Measurements from ENCODE around the gene PLA2G2A. TPM values are rescaled to one million over a fixed set of nuclear protein-coding genes. Genes with fewer than 3 reads are reported as not detected.
A peak's percentile ranks its signal among the peaks of the same experiment; 100 is the strongest.

Gene PLA2G2A
- 10 to 100 TPM in 3 of 5 donors, 1 to 10 TPM in 2; 2.8 to 52.3 (median 18.5) TPM for total RNA-seq
- 10 to 100 TPM; 12.7 to 46.7 (median 30.3) TPM for polyA plus RNA-seq
- long read RNA-seq, donor 1: 0 reads
- long read RNA-seq, donor 2: 0 reads
- long read RNA-seq, donor 3: 0 reads
- long read RNA-seq, donor 4: 0 reads
- long read RNA-seq, donor 5, partial matches to known transcripts: 0 of 3 reads
- long read RNA-seq, donor 5, other reads (novel, unspliced or antisense): 0 of 3 reads
- long read RNA-seq, donor 6: 0 reads
- long read RNA-seq, donor 7, partial matches to known transcripts: 0 of 3 reads
- long read RNA-seq, donor 7, other reads (novel, unspliced or antisense): 0 of 3 reads
- long read RNA-seq, donor 8, partial matches to known transcripts: 0 of 1 reads
- long read RNA-seq, donor 8, other reads (novel, unspliced or antisense): 0 of 1 reads
- long read RNA-seq, donor 9, partial matches to known transcripts: 0 of 2 reads
- long read RNA-seq, donor 9, other reads (novel, unspliced or antisense): 0 of 2 reads
- long read RNA-seq, donor 10: 0 reads

GRCh38 chr1:19979494-19979977 lies at the start of gene PLA2G2A:
TSS of gene PLA2G2A (minus strand) at chr1:19979618. CDS start at chr1:19978773, 845 bp downstream.
- TF ChIP-seq, protein P1, sequence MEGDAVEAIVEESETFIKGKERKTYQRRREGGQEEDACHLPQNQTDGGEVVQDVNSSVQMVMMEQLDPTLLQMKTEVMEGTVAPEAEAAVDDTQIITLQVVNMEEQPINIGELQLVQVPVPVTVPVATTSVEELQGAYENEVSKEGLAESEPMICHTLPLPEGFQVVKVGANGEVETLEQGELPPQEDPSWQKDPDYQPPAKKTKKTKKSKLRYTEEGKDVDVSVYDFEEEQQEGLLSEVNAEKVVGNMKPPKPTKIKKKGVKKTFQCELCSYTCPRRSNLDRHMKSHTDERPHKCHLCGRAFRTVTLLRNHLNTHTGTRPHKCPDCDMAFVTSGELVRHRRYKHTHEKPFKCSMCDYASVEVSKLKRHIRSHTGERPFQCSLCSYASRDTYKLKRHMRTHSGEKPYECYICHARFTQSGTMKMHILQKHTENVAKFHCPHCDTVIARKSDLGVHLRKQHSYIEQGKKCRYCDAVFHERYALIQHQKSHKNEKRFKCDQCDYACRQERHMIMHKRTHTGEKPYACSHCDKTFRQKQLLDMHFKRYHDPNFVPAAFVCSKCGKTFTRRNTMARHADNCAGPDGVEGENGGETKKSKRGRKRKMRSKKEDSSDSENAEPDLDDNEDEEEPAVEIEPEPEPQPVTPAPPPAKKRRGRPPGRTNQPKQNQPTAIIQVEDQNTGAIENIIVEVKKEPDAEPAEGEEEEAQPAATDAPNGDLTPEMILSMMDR (IDR thresholded peaks at IDR 0.05): no peak
- TF ChIP-seq EP300 (IDR thresholded peaks at IDR 0.05) (no peak), POLR2AphosphoS5 (IDR thresholded peaks at IDR 0.05) (no peak), POLR2A (IDR thresholded peaks at IDR 0.05) (no peak)
- no peaks in the 10 kb centered on the region for H3K9me3 ChIP-seq
- H3K4me3 ChIP-seq: no peak within 1 kb of the TSS
- DNase-seq: peak in 1 of 2 donors; percentile 24
- intact Hi-C loops (cut with DNase I; ENCODE audit: low total_unique reads): no loop called here
- H3K27me3 ChIP-seq: peaks cover 0 to 14% (median 0%) of the 10 kb centered on the region in 3 donors
- no peaks in the 10 kb centered on the region for H3K36me3 ChIP-seq
- H3K4me1 ChIP-seq: peaks cover 0 to 38% (median 17%) of the 10 kb centered on the region in 4 donors
- WGBS, 5 donors: 65 to 86% (median 73%) methylated on average over 8 of the region's 8 CpGs
- peak within 1 kb of the TSS in 1 of 5 donors; percentile 33 for H3K27ac ChIP-seq

DNA sequence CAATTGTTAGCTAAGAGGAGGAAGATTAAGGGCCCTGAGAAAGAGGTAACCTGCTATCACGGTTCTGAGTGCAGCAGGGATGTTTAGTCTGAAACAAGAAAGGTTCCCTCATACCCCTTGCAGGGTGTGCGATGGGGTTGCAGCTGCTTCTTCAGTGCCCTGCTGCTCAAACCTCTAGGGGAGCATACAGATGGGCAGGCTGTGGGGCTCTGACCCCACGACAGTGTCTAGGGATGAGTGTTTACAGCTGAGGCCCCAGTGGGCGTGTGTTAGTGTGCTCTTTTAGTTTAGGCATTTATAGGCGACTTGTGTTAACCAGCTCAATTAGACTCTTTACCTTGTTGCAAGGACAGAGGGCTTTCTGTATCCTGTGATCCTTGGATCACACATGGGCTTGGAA lies 49.3 kb upstream of the PLA2G2A start:
- intact Hi-C loops (cut with DNase I; ENCODE audit: low total_unique reads): no loop called here
- TF ChIP-seq POLR2AphosphoS5 (IDR thresholded peaks at IDR 0.05): no peak
- no peak overlapping the region for H3K4me3 ChIP-seq
- no peak overlapping the region for H3K27ac ChIP-seq
- no peaks in the 10 kb centered on the region for H3K4me1 ChIP-seq
- peaks cover 0 to 2% (median under 1%) of the 10 kb centered on the region in 4 donors for H3K9me3 ChIP-seq
- DNase-seq: no peak
- peaks cover 0 to 18% (median 0%) of the 10 kb centered on the region in 3 donors for H3K27me3 ChIP-seq
- 67 to 76% (median 73%) methylated on average over 5 of the region's 5 CpGs for WGBS, 5 donors
- no peaks in the 10 kb centered on the region for H3K36me3 ChIP-seq

GRCh38 chr1:20028125-20028524 lies 48.7 kb upstream of the PLA2G2A start:
- no peaks in the 10 kb centered on the region for H3K36me3 ChIP-seq
- no peaks in the 10 kb centered on the region for H3K4me1 ChIP-seq
- TF ChIP-seq POLR2AphosphoS5 (IDR thresholded peaks at IDR 0.05) (no peak), EP300 (IDR thresholded peaks at IDR 0.05) (no peak), POLR2A (IDR thresholded peaks at IDR 0.05) (no peak)
- TF ChIP-seq, protein P1 (IDR thresholded peaks at IDR 0.05): no peak
- DNase-seq: no peak
- 73 to 85% (median 83%) methylated on average over 5 of the region's 5 CpGs for whole genome bisulfite sequencing, 5 donors
- H3K27ac ChIP-seq: no peak overlapping the region
- no peak overlapping the region for H3K4me3 ChIP-seq
- H3K27me3 ChIP-seq: peaks cover 0 to 18% (median 0%) of the 10 kb centered on the region in 3 donors
- H3K9me3 ChIP-seq: peaks cover 0 to 8% (median 3%) of the 10 kb centered on the region in 4 donors
- intact Hi-C loops (cut with DNase I; ENCODE audit: low total_unique reads): no loop called here

DNA sequence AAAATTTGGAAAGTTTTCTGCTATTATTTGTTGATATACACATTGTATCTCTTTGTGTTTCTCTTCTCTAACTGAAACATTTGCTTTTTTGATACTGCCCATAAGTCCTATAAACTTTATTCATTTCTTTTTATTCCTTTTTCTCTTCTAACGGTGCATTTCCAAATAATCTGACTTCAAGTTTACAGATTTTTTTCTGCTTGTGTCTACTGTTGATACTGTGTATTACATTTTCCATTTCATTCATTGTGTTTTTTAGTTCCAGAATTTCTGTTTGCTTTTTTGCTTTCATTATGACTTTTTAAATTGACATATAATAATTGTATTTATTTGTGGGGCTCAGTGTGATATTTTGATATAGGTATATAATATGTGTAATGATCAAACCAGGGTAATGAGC lies 38.3 kb upstream of the PLA2G2A start:
- 88 to 93% (median 92%) methylated on average over 1 of the region's 1 CpG for WGBS, 5 donors

More for the DNA sequence above, 38.3 kb upstream of the PLA2G2A start:
- no peak overlapping the region for H3K27ac ChIP-seq
- intact Hi-C loops (cut with DNase I; ENCODE audit: low total_unique reads): no loop called here
- H3K4me1 ChIP-seq: no peaks in the 10 kb centered on the region
- DNase-seq: no peak
- TF ChIP-seq, protein P1 (IDR thresholded peaks at IDR 0.05): no peak
- TF ChIP-seq POLR2A (IDR thresholded peaks at IDR 0.05): no peak
- TF ChIP-seq POLR2AphosphoS5 (IDR thresholded peaks at IDR 0.05): no peak
- no peak for TF ChIP-seq EP300 (IDR thresholded peaks at IDR 0.05)
- no peaks in the 10 kb centered on the region for H3K27me3 ChIP-seq
- H3K36me3 ChIP-seq: no peaks in the 10 kb centered on the region
- peaks cover 0 to 28% (median 24%) of the 10 kb centered on the region in 4 donors for H3K9me3 ChIP-seq
- H3K4me3 ChIP-seq: no peak overlapping the region
